ENCODE results near the gene GARIN5B.

Gene GARIN5B

GRCh38 chr19:55392820-55393761 is 30.0 kb upstream of the GARIN5B start:
- peaks cover 2% of the 10 kb centered on the region for H3K36me3 Mint-ChIP-seq
- no peak overlapping the region for H3K27ac Mint-ChIP-seq

DNA sequence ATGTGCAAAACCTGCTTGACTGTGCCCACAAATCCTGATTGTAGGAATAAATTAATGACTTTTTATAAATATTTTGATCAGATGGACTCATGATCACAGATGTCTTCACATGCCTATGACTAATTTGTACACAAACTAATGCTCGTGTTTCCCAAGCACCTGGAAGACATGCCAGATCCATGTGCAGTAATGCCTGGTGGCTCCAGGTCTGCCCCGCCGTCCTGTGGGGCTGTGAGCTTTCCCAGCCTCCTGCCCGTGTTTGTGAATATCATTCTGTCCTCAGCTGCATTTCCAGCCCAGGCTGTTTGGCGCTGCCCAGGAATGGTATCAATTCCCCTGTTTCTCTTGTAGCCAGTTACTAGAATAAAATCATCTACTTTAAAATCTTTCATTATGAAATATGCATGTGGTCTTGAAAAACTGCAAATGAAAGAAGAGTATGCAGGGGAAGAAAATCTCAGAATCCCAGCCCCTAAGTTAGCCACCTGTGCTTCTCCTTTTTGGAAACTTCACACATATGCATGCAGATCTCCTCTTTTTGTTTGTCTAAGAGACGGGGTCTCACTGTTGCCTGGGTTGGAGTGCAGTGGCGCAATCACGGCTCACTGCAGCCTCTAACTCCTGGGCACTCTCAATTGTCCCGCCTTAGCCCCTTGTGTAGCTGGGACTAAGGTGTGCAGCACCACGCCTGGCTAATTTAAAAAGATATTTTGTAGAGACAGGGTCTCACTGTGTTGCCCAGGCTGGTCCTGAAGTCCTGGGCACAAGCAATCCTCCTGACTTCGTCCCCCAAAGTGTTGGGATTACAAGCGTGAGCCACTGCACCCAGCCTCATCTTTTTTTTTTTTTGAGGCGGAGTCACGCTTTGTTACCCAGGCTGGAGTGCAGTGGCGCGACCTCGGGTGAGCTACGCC is 28.9 kb upstream of the GARIN5B start:
- peaks cover 2% of the 10 kb centered on the region for H3K36me3 Mint-ChIP-seq
- peak overlapping the region; percentile 16 for H3K27ac Mint-ChIP-seq
- H3K9me3 Mint-ChIP-seq (ENCODE audit: low read depth) = no peaks in the 10 kb centered on the region
- peaks cover 34% of the 10 kb centered on the region for H3K4me1 Mint-ChIP-seq (ENCODE audit: low read depth)
- no peaks in the 10 kb centered on the region for H3K27me3 Mint-ChIP-seq
- no peak overlapping the region for H3K4me3 Mint-ChIP-seq

More at GRCh38 chr19:55392820-55393761, 30.0 kb upstream of the GARIN5B start:
- Mint-ChIP-seq H3K9me3 (ENCODE audit: low read depth) (no peaks in the 10 kb centered on the region), H3K4me3 (no peak overlapping the region), H3K27me3 (no peaks in the 10 kb centered on the region), H3K4me1 (ENCODE audit: low read depth) (peaks cover 30% of the 10 kb centered on the region)

GRCh38 chr19:55391191-55391670 is 28.2 kb upstream of the GARIN5B start:
- Mint-ChIP-seq H3K27me3 (no peaks in the 10 kb centered on the region), H3K36me3 (peaks cover 8% of the 10 kb centered on the region), H3K4me1 (ENCODE audit: low read depth) (peaks cover 35% of the 10 kb centered on the region), H3K4me3 (no peak overlapping the region), H3K27ac (peak overlapping the region; percentile 16), H3K9me3 (ENCODE audit: low read depth) (no peaks in the 10 kb centered on the region)

- H3K27me3 Mint-ChIP-seq = no peaks in the 10 kb centered on the region
- no peaks in the 10 kb centered on the region for H3K9me3 Mint-ChIP-seq (ENCODE audit: low read depth)
- peaks cover 35% of the 10 kb centered on the region for H3K4me1 Mint-ChIP-seq (ENCODE audit: low read depth)
- H3K36me3 Mint-ChIP-seq = peaks cover 11% of the 10 kb centered on the region
- H3K4me3 Mint-ChIP-seq = peak overlapping the region; percentile 73
- H3K27ac Mint-ChIP-seq = peak overlapping the region; percentile 77
Observed at GRCh38 chr19:55390461-55390880, 27.4 kb upstream of the GARIN5B start.

DNA sequence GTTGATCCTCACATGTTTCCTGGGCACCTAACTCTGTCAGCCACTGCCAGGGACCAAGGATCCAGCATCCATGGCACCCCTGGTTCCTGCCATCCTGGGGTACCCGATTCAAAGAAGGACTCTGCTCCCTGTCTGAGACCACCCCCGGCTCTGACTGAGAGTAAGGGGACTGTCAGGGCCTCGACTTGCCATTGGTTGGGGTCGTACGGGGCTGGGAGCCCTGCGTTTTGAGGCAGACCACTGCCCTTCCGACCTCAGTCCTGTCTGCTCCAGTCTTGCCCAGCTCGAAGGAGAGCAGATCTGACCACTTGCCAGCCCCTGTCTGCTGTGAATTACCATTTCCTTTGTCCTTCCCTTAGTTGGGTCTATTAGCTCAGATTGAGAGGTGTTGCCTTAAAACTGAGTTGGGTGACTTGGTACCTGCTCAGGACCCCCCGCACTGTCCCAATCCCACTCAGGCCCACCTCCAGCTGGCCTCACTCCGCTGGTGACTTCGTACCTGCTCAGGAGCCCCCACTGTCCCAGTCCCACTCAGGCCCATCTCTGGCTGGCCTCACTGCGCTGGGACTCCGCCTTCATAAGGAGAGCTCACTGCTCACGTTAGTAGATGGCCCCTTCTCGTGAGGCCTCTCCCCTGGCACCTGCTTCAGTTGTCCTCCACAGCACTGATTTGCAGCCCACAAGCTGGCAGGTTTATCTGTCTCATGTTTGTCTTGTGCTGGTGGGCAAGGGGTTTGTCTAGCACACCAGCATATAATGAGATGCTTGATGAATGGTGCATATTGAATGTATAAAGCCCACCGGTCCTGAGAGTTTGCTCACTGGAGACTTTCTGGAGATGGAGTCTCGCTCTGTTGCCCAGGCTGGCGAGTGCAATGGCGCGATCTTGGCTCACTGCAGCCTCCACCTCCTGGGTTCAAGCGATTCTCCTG is 26.6 kb upstream of the GARIN5B start:
- Mint-ChIP-seq H3K36me3 (peaks cover 11% of the 10 kb centered on the region), H3K27ac (peak overlapping the region; percentile 72), H3K27me3 (no peaks in the 10 kb centered on the region), H3K9me3 (ENCODE audit: low read depth) (no peaks in the 10 kb centered on the region), H3K4me1 (ENCODE audit: low read depth) (peaks cover 38% of the 10 kb centered on the region), H3K4me3 (peak overlapping the region; percentile 98)

DNA sequence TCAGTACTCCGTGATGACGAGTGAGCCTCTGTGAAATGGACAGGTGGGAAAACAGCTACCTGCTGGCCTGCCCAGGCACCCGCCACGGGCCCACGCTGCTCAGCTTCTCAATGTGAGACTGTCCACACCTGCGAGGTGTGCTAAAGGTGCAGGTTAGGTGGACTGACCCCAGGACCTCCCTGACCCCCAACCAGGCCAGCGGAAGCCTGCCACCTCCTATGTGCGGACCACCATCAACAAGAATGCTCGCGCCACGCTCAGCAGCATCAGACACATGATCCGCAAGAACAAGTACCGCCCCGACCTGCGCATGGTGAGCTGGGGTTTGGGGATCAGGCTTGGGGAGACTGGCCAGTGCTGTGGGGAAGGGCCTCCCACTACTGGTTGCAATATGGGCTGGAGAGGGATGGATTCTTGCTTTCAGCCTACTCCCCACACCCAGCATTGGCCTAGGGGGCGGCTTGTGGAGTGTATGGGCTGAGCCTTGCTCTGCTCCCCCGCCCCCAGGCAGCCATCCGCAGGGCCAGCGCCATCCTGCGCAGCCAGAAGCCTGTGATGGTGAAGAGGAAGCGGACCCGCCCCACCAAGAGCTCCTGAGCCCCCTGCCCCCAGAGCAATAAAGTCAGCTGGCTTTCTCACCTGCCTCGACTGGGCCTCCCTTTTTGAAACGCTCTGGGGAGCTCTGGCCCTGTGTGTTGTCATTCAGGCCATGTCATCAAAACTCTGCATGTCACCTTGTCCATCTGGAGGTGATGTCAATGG is 24.9 kb upstream of the GARIN5B start:
- Mint-ChIP-seq H3K36me3 (peaks cover 11% of the 10 kb centered on the region), H3K9me3 (ENCODE audit: low read depth) (no peaks in the 10 kb centered on the region), H3K4me1 (ENCODE audit: low read depth) (peaks cover 46% of the 10 kb centered on the region)

DNA sequence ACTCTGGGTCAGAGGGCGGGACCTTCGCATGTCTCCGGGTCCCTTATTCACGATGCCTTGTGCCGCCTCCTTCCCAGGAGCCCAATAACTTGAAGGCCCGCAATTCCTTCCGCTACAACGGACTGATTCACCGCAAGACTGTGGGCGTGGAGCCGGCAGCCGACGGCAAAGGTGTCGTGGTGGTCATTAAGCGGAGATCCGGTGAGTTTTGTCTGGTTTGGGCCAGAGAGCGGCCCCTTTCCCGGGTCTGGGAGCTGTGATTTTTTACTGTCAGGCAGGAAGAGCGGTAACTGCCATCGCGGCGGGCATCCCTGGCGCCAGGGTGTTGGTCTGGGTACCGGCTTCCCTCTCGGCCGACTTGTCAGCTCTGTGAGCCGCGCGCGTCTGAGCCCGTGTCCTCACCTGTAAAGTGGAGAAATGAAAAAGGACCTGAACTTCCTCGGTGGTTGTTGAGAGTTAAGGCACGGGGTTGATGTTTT is 23.5 kb upstream of the GARIN5B start:
- Mint-ChIP-seq H3K9me3 (ENCODE audit: low read depth) (no peaks in the 10 kb centered on the region), H3K36me3 (peaks cover 13% of the 10 kb centered on the region), H3K4me3 (peak overlapping the region; percentile 98), H3K27ac (peak overlapping the region; percentile 99), H3K4me1 (ENCODE audit: low read depth) (peaks cover 53% of the 10 kb centered on the region), H3K27me3 (no peaks in the 10 kb centered on the region)

More for the DNA sequence above, 24.9 kb upstream of the GARIN5B start:
- H3K27me3 Mint-ChIP-seq = no peaks in the 10 kb centered on the region
- H3K27ac Mint-ChIP-seq = peak overlapping the region; percentile 99
- peak overlapping the region; percentile 98 for H3K4me3 Mint-ChIP-seq

GRCh38 chr19:55385724-55386492 is 22.8 kb upstream of the GARIN5B start, which contains the start of gene RPL28:
Gene RPL28 (plus strand): TSS chr19:55385932. CDS start chr19:55386358, 426 bp downstream.
- Mint-ChIP-seq H3K4me1 (ENCODE audit: low read depth) (peaks cover 52% of the 10 kb centered on the region), H3K9me3 (ENCODE audit: low read depth) (no peaks in the 10 kb centered on the region), H3K27ac (peak within 1 kb of the TSS; percentile 99), H3K27me3 (no peaks in the 10 kb centered on the region), H3K36me3 (peaks cover 15% of the 10 kb centered on the region), H3K4me3 (peak within 1 kb of the TSS; percentile 98)

DNA sequence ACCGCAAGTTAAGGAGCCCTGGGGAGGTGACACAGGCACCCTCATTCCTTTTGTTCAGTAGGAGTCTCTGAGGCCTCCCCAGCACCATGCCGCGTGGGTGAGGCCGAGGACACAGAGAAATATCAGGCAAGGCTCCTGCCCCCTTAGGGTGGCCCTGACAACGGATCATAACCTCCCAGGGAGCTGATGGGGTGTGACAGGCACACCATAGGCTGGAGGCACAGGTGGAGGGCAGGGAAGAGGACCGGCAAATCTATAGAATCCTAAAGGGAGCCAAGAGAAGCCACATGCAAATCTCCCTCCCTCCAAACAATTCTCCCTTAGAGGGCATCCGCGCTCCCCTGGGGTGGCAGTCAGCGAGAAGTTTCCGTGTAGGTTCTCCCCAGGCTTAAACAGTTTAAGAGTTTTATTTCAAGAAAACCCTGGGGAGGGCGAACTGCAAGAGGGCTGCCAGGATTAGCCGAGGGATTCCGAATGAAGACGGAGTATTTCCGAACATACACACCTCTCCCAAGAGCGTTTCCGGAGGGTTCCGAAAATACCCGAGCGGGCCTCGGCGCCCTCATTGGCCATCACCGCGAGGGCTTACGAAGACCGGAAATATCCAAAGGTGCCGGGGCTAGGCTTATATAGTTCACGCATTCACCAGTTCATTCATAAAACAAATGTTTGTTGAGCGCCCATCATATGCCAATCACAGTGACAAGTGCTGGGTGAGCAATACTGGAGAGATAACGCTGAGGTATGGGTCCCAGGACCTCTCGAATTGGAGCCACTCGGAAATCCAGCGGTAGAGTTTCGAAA is 22.1 kb upstream of the GARIN5B start:
- H3K4me1 Mint-ChIP-seq (ENCODE audit: low read depth) = peaks cover 47% of the 10 kb centered on the region

GRCh38 chr19:55384131-55384919 is 21.3 kb upstream of the GARIN5B start, which contains the start of gene TMEM238:
Gene TMEM238 (minus strand): TSS chr19:55384292. CDS start chr19:55384259, 33 bp downstream.
- Mint-ChIP-seq H3K36me3 (peaks cover 13% of the 10 kb centered on the region), H3K9me3 (ENCODE audit: low read depth) (no peaks in the 10 kb centered on the region), H3K4me1 (ENCODE audit: low read depth) (peaks cover 40% of the 10 kb centered on the region), H3K27ac (peak within 1 kb of the TSS; percentile 99), H3K27me3 (no peaks in the 10 kb centered on the region), H3K4me3 (peak within 1 kb of the TSS; percentile 98)

More for the DNA sequence above, 22.1 kb upstream of the GARIN5B start:
- H3K27ac Mint-ChIP-seq = peak overlapping the region; percentile 99
- H3K36me3 Mint-ChIP-seq = peaks cover 13% of the 10 kb centered on the region
- H3K4me3 Mint-ChIP-seq = peak overlapping the region; percentile 98
- no peaks in the 10 kb centered on the region for H3K27me3 Mint-ChIP-seq
- no peaks in the 10 kb centered on the region for H3K9me3 Mint-ChIP-seq (ENCODE audit: low read depth)

Measured in activated naive CD8-positive, alpha-beta T cell (primary cell).